ENCODE measurements around the gene TOX4.
"Not testable (repeated sequence)": the region's sequence is repeated elsewhere in the genome, so short reads cannot be mapped to it uniquely, and the experiment has no call there.

The TOX4 gene

DNA sequence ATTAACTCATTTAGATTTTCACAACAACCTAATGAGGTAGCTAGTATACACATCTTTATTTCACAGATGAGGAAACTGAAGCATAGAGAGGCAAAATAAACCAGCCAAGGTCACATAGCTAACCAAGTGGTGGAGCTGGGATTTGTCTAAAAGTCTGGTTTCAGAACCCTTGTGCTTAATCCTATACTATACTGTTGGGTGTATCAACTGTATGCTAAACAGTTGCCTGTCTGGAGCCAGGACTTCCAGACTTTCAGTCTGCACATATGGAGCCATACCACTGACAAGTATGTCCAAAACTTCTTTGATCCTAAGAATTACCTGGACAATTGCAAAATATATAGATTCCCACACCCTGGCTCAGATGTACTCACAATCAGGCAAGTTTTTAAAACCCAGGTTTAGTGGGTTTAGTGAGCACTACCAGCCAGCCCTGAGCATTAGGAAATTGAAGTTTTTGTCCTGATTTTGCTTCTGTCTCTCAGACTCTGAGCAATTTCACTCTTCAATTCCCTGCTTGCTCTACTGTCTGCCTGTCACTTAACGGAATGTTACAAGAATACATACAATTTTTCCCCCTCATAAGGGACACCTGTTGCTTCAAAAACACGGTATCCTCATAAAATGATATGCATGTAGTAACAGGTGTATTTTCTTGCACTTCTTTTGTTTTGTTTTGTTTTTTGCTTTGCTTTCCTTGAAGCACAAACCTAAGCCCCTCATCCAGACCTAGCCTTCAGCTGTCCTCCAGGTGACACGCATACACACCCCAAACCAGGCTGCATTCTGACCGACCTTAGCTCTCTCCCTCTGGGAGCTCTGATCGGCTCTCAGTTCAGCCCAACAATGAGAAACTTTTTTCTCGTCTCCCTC lies 58.8 kb downstream of the TOX4 start:
- DNase-seq (ENCODE audit: low read depth) = no peak

DNA sequence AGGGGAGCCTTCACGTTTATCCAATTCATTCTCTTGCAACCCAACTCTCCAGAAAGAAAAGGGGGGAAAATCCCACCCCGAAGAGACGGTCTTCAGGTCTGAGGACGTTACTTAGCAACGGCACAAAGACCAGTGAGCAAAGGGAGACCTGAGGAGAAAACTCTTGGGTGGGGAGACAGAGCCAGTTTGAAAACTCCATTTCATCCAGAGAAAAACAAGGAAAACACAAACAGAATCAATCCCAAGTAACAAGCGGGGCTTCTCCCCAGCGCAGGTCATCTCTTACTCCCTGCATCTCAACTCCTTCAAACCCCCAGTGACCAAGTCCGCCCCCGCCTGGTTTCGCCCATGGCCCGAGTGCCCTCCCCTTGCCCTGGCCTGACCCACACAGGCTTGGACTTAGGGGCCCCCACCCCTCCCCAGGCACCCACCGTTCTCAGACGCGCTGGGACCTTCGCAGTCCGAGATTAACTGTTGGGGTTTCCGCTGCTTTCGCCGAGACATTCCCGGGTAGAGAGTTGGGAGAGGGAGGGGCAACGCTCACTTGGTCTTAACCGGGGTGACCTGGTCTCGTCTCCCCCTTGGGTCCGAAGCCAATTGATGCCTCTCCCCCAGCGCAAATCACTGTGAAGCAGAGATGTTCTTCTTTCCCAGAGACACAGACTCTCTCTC lies 59.6 kb downstream of the TOX4 start:
- DNase-seq (ENCODE audit: low read depth) = no peak

DNA sequence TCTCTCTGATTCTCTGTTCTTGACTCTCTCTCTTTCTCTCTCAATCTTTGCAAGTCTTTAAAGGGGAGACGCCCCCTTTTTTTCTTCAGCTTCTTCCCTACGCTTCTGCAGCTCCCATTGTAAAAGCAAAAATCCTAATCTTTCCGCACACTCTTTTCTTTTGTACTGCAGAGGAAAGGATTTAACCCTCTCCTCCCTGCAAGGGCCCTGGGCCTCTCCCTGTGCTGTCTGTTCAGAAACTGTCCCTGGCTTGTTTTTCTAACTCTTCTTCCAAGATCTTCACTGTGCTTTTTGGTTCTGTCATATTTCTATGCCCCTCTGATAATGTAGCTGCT lies 60.1 kb downstream of the TOX4 start:
- DNase-seq (ENCODE audit: low read depth) = no peak

GRCh38 chr14:21539189-21539940 lies 62.4 kb downstream of the TOX4 start:
- no peak for DNase-seq (ENCODE audit: low read depth)

- no peak for DNase-seq (ENCODE audit: low read depth)
These were observed 64.5 kb downstream of the TOX4 start for GRCh38 chr14:21541413-21542074.

- DNase-seq (ENCODE audit: low read depth) = no peak
These were observed 66.5 kb downstream of the TOX4 start for GRCh38 chr14:21543521-21543960.

- no peak for DNase-seq (ENCODE audit: low read depth)
These were observed 67.0 kb downstream of the TOX4 start for GRCh38 chr14:21543963-21544362.

- not testable (repeated sequence) for DNase-seq (ENCODE audit: low read depth)
These were observed 67.6 kb downstream of the TOX4 start for GRCh38 chr14:21544588-21544987.

Data from fibroblast of the conjunctiva (primary cell).